GM19351 (cell line): ENCODE measurements around the gene BOD1L1.

Source experiments
- ATAC-seq: cut with Tn5 transposase; IDR thresholded peaks from one replicate; pipeline ENCODE4 v1.9.1; 2021; ENCODE audit warnings: mild to moderate bottlenecking, moderate library complexity; ENCODE audit not compliant: unreplicated experiment

Gene BOD1L1

GRCh38 chr4:13541176-13541604, 86.3 kb downstream of the BOD1L1 start:
- ATAC-seq: no peak

GRCh38 chr4:13540446-13541175, 86.9 kb downstream of the BOD1L1 start:
- no peak for ATAC-seq

DNA sequence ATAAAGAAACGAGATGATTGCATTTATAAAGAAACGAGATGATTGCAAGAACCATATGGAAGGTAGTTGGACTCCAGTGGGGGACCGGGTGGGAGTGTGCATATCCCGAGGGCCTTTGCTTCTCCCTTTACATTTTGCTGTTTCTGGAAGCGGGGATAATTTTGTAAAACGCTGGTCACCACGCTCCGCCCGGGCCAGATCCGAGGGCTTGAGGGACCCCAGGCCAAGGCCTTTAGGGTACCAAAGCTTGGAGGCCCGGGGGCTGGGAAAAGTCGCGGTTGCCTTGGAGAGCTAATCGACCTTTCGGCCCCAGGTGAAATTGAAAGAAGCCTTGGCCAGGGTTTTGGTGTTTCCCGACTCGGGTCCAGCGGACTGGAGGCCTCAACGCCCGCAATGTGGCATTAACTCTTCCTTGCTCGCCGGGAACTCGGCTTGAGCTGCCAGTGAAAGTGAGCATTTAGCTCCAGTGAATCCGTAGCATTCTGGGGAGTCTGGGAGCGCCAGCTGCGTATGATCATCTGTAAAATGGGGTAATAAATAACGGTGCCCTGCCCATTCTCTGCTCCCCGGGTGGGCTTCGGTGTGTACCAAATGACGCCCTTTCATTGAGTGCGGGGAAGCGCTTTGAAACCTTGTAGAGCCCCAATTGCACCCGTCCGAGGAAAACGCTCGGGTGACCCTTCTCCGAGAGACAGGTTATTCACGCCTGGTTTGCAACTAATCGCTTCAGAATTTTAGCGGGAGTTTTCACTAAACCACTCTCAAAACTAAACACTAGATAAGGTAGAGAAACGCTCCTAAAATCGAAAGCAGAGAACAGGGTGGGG, 87.7 kb downstream of the BOD1L1 start:
- no peak for ATAC-seq

- no peak for ATAC-seq
Measured at GRCh38 chr4:13539047-13539618, 88.4 kb downstream of the BOD1L1 start.

GRCh38 chr4:13538427-13538973, 89.0 kb downstream of the BOD1L1 start:
- no peak for ATAC-seq

DNA sequence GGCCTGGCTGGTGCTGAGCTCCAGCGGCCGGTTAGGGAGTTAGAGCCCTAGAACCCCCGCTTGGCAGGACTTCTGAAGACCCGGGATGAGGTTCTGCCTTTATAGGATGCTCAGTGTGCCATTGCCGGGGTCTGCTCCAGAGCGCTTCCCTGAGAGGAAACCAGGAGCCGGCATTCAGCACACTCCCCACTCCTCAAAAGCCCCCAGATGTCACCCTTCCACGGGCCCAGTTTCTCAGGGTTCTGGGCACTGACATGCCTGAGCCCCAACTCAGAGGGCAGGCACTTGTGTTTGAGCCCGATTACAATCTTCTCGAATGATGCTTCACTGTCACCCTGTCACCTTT, 89.7 kb downstream of the BOD1L1 start:
- ATAC-seq: no peak

GRCh38 chr4:13537011-13537831, 90.3 kb downstream of the BOD1L1 start:
- ATAC-seq: no peak

DNA sequence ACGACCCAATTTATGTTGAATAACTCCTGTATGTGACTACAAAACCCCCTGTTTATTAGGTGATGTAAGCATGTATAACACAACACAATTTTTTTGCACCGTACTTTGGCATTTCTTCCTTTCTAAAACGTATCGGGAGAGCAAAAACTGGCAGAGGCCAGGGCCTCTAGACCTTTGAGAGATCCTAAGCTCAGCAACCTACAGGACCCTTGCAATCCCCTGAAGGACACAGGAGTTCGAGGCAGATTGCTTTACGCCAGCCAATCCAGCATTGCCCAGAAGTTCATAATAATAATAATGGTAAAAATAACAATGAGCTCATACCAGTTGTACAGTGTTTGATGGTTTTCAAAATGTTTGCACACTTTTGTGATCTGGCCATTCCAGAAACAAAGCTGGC, 90.9 kb downstream of the BOD1L1 start:
- ATAC-seq: no peak

DNA sequence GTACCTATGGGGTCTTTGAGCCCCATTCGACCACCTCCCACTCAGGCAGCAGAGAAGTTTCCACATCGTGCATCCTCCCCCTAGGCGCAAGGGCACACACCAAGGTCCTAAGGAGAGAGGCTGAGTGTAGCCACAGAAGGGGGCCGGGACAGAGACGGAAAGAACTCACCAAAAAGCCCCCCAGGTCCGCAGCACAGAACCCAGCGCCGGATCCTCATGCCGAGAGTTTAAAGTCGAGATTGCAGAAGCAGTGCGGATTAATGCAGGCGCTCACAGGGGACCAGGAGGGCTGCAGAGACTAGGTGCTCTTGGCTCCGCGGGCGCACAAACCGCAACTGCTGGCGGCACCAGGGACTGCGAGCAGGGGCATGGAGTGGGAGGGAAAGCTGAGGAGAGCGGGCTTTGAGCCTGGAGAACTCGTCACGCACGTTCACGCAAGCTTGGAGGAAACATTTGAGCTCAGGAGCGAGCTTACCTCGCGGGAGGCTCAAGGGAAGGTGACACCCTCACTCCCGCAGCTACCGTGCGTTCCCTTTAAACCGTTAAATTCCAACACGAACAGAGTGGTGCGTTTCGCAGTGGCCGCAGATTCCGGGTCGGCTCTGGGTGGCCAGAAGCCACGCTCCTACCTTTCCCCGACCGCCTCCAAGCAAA, 91.7 kb downstream of the BOD1L1 start:
- ATAC-seq: no peak

DNA sequence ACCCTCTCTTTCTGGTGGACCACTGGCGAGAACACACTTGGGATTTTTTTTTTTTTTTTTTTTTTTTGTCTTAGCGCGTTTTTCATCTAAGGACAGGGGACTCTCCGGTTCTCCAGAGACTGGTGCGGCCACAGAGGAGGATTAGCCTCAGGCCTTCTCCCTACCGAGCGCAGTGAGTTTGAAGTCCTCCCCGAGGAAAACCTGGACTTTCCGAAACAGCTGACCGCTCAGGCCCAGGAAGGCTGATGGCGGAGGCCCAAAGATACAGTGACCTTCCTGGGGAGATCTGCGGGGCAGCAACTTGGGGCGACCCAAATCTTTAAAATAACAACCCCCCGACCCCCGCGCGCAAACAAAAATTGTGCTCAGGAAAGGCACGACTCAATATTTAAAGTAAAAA, 92.4 kb downstream of the BOD1L1 start:
- ATAC-seq: no peak

- ATAC-seq: no peak
Measured at GRCh38 chr4:13534344-13535063, 93.0 kb downstream of the BOD1L1 start.

DNA sequence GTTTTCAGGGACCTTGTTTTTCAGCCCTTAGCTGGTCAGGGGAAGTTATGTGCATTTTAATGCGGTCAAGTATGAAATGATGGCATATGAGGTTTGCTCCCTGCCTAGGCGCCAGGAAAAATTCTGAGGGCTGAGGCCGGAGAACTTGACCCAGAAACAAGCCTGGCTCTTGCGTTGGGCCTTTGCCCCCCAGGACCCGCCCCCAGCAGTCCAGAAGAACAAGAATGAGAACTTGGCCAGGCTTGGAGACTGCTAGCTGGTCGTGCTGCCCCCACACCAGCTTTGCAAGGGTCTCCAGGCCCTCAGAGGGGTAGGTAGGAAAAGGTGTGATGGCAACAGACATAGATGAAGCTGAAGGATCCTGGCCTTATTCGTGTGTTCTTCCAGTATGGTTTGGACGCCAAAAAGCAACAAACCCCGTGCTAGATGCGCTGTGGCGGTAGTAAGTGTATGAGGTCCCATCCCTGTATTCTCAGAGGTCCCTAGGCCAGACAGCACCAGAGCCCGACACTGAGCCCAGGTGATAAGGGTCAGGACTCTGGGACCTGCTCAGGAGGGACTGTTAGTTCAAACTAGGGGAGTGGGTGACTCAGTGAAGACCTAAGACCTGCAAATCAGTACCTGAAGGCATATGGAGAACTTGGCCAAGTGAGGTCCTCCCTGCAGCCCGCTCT, 93.7 kb downstream of the BOD1L1 start:
- ATAC-seq: no peak

- no peak for ATAC-seq
Measured at GRCh38 chr4:13531625-13531998, 95.9 kb downstream of the BOD1L1 start.

- no peak for ATAC-seq
Measured at GRCh38 chr4:13530823-13531624, 96.5 kb downstream of the BOD1L1 start.

- no peak for ATAC-seq
Measured at GRCh38 chr4:13529128-13529919, 98.2 kb downstream of the BOD1L1 start.

DNA sequence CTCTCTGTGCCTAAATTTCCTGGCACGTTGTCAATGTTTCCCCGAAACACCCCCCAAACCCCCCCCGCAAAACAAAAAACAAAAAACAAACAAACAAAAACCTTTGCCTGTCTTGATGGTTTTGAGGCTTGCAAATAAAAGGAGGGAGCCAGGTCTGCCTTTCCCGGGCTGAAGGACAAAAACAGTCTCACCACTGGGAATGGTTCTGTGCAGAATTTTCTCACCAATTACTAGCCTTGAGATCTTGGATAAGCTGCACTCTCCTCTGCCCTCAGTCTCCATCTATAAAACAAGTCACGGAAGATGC, 98.8 kb downstream of the BOD1L1 start:
- ATAC-seq: no peak

DNA sequence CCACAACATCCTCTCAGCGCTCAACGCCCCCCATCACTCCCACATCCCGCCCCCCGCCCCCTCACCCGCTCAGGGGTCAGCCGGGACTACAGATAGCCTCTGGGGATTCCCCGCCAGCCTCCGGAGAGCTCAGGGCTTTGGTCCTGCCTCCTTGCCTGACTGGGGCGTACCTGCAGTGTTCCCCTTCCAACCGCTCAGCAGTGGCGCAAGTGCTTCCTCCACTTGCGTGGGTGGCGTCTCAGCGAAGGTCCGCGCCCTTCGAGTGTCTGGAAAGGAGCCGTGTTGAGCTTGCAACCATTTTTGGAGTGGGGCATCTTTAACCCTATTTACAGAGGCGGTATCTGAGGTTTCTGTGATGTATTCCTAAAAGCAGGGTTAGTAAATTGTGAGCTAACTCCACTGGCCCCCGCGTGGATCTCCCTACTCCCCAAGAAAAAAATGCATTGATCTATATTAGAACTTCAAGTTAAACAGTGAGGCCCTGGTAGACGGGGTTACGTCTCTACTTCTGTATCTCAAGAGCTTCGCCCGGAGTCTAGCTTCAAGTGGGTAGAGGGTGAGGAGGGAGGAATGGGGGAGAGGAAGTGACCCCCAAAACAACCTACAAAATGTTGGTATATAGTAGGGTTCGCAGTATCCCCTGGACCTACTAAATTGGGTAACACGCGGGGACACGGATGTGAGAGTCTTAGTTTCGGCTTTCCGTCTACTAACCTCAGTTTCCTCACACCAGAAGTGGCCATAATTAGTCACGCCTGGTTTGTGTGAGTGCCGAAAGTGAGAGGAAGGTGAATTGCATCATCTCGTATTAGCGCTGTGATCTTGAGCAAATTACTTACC, 99.3 kb downstream of the BOD1L1 start:
- ATAC-seq: peak; percentile 80
